GM21619 (cell line): ENCODE measurements around the gene CNOT8.
A peak's percentile ranks its signal among the peaks of the same experiment; 100 is the strongest.
"Not testable (repeated sequence)": the region's sequence is repeated elsewhere in the genome, so short reads cannot be mapped to it uniquely, and the experiment has no call there.

Experiments used
- ATAC-seq: cut with Tn5 transposase; IDR thresholded peaks from one replicate; pipeline ENCODE4 v1.9.1; 2021; ENCODE audit not compliant: unreplicated experiment

CNOT8 gene

GRCh38 chr5:154834053-154834452 lies 24.4 kb upstream of the CNOT8 start:
- ATAC-seq: no peak

DNA sequence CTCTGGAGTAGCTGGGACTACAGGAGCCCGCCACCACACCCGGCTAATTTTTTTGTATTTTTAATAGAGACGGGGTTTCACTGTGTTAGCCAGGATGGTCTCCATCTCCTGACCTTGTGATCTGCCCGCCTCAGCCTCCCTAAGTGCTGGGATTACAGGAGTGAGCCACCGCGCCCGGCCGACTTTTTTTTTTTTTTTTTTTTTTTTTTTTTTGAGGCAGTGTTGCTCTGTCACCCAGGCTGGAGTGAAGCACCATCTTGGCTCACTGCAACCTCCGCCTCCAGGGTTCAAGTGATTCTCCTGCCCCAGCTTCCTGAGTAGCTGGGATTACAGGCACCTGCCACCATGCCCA lies 22.8 kb upstream of the CNOT8 start:
- not testable (repeated sequence) for ATAC-seq

DNA sequence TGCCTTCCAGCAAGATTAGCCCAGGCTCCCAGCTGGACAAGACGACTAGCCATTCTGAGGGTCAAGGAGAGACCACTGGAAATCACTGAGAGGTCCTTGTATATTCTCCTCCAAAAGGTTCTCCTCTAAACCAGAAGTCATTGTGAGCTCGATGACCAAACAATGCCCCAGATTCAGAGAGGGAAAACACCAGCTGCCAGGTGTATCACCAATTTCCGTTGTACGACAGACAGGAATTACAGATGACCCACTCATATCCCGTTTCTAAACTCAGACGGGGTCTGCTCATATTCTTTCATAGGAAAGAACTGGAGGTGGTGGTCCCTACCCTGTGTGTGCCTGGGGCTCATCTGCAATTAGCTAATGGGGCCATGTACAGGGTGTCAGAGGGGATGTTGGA lies 22.2 kb upstream of the CNOT8 start:
- ATAC-seq: no peak

GRCh38 chr5:154837009-154837901 lies 21.2 kb upstream of the CNOT8 start:
- no peak for ATAC-seq

DNA sequence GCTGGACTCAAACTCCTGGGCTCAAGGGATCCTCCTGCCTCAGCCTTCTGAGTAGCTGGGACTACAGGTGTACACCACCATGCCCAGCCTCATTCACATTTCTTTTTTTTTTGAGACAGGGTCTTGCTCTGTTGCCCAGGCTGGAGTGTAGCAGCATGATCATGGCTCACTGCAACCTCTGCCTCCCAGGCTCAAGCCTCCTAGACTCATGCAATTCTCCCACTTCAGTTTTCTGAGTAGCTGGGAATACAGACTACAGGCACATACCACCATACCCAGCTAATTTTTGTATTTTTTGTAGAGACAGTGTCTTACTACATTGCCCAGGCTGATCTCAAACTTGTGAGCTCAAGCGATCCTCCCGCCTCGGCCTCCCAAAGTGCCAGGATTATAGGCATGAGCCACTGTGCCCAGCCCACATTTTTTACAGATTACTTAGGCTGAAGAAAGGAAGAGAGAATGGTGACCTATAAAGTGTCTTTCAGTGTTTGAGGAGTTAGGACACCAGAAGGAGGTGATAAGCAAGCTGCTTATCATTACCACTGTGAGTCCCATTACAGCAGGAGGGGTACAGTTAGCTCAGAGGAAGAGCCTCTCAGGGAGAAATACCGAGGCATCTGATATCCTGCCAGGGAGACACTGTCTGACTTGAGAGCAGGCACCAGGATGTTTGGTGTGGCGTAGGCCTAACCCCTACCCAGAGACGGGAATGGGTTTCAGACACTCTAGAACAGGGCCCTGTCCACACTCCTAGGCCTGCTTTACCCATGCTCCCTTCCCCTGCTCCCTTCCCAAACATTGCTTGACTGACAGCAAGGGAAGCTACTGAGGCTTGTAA lies 17.8 kb upstream of the CNOT8 start:
- no peak for ATAC-seq

DNA sequence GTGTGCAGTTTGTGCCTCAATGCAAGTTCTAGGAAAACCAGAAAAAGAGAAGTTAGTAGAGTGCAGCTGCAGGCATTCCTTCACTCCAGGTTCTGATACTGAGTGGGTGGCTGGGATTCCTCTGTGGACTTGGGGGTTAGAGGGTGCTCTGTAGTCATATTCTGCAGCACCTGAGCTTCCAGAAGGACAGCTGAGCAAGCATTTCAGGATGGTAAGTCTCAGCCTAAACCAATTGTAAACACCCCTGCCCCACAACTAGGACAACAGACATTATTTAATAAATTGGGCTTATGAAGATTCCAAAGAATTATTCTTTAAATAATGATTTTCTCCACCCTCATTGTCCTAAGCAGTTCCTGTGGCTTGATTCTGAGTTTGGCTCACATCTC lies 17.2 kb upstream of the CNOT8 start:
- ATAC-seq: no peak

GRCh38 chr5:154842689-154843530 lies 15.5 kb upstream of the CNOT8 start:
- no peak for ATAC-seq

DNA sequence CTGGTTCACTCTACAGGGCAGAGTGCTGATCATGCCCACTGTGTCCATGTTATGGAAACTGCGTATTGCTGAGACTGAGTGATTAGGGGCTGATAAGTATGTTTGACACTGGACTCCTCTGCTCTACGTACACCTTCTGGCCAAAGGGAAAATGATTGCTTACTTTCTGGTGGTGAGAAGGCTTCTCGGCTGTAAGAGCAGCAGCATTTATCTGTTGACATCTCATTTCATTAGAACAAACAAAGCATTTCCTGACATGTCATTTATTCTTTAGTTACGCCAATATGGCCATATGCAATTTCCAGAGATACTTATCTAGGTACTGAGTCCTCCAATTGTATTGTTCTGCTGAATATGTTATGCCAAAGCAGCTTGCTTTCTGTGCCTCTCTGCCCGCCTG lies 13.6 kb upstream of the CNOT8 start:
- no peak for ATAC-seq

DNA sequence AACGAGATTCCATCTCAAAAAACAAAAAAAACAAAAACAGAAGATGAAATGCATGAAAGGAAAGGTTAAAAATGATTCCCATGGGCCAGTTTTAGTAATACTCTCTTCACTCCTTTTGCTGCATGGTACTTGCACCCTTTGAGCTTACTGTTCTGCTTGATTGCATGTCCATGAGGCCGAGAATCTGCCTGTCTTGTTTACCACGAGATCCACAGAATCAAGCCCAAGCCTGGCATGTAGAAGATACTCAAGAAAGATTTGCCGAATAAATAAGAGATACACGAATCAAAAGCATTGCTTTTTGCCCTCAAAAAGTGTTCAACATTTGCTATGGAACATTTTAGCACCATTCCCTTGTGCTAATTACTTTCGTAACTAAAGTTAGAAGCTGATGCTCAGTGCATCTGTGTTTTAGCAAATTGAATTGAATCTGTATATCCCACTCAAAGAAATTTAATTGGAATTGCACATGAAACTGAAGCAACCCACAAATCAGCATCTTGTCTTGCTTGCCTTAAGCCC lies 9.1 kb upstream of the CNOT8 start:
- ATAC-seq: no peak

DNA sequence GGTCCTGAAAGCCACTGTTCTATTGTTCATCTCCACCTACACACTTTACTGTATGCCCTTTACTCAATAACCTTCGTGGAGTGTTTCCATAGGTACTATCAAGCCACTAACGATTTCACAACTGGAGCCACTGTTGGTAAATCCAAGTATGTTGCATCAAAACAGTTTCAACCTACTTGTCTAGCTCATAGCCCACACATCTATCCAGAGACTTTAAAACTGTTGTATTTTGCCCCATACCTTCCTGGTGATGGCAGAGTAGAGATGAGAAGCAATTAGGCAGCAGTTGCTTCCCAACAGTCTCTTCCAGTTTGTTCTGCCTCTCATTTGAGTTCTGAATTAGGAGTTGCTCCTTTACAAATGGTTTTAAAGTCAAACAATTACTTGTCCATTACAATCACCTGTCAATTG lies 8.6 kb upstream of the CNOT8 start:
- no peak for ATAC-seq

- no peak for ATAC-seq
Observed at GRCh38 chr5:154850255-154851062, 8.0 kb upstream of the CNOT8 start, which contains the start of gene FAXDC2. FAXDC2 (minus strand) TSS chr5:154850603; CDS start chr5:154838178, 12,425 bp downstream.

DNA sequence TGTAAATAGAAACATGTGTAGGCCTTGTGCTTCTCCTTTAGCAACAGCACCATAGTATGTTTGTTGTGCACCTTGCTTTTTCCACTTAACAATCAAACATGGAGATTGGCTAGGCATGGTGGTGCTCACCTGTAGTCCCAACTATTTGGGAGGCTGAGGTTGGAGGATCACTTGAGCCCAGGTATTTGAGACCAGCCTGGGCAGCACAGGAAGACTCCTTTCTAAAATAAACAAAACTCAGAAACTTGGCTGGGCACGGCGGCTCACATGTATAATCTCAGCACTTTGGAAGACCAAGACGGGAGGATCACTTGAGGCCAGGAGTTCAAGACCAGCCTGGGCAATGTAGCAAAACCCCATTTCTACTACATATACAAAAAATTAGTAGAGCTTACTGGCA lies 7.1 kb upstream of the CNOT8 start:
- ATAC-seq: no peak

DNA sequence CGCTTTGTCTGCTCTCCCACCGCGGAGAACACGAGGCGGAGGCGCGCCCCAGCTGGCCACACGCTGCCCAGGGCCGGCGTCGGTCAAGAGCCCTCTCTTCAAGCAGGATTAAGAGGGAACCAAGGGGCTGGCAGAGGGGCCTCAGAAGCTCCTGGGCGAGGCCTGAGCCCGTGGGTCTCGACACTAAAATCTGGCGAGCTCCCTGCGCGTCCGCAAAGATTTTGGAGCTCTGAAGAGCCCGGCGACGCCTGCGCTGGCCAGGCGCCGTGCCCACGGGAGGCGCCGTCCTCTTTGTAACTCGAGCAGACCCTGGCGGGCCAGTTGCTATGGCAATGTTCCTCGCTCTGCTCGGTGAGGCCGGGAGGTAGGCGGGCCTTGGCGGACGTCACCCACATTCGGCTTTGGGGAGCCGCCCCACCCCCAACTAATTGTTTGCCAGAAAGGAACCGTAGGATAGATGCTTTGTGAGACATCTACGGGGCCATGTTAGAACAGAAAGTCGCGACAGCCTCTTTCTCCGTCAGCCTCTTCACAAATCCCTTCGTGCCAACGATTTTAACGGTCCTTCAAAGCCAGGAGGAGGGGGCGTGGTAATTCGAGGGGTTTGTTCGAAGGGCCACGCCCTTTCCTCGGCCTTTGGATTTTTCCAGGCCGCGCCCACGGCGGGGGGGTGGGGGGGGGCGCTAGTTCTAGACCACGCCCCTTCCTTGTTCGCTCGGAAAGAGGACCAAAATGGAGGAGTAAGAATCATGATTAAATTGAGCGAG lies 714 bp upstream of the CNOT8 start:
- peak; percentile 67 for ATAC-seq

DNA sequence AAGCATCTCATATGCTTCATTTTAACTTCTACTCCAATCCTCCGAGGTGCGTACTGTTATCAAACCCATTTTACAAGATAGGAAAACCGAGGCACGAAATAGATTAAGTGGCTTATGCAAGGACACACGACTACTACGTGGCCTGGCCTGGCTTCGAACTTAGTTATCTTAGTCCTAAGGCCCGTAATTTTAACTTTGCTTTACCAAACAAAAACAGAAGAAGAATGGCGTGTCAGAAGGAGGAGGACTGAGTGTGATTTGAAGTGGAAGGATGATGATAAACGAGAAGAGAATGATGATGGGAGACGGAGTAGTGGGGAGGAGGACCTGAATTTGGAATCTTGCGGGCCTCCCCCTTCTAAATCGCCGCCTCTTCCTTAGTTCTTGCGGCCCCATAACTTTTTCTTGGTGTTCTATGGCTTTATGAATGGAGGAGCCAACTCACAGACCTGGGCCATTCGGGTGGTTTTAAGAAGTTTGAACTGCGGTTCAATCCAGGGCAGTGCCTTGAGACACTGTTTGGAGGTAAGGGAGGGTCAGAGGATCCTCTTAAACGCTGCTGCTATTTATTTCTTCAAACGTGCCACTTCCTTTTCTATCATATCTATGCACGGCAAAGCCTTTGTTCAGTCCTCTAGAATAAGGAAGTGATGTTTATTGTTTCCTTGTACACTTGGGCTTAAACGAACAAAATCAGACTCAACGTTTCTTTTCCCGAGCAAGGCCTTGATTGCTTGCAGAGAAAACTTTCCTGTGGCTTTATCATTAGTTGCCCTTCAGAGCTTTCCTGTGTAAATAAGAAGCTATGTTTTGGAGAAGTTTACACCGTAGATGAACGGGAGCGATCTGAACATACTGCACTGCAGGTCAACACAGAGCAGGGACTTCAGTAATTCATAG lies 795 bp downstream of the CNOT8 start:
- no peak for ATAC-seq

DNA sequence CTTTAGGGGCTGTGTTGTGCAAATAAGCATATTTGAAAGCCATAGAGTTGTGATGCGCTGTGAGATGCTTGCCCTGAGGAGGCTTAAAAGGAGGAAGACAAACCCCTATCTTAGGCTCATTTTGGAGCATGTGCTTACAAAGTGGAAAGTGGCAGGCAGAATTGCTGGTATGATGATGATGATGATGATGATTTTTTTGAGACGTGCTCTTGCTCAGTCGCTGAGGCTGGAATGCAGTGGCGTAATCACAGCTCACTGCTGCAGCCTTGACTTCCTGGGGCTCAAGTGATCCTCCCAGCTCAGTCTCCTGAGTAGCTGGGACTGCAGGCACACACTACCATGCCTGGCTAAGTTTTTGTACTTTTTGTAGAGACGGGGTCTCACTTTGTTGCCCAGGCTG lies 1.7 kb downstream of the CNOT8 start:
- ATAC-seq: no peak

DNA sequence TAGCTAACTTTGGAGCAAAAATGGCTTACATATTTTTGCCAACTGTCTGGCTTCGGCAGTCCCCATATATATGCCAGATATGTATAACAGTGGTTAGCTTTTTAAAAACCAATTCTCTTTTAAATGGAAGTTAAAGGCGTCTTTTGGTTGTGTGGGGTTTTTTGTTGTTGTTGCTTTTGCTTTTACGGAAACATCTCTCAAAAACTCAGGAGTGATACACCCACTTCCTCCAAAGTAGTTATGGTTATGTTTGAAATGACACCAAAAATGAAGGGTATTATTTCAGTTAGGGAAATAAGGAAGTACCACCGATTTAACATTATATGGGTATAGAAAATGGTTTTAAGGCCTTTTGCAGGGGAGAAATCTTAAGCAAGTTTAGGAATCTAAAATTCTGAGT lies 2.3 kb downstream of the CNOT8 start:
- ATAC-seq: no peak

DNA sequence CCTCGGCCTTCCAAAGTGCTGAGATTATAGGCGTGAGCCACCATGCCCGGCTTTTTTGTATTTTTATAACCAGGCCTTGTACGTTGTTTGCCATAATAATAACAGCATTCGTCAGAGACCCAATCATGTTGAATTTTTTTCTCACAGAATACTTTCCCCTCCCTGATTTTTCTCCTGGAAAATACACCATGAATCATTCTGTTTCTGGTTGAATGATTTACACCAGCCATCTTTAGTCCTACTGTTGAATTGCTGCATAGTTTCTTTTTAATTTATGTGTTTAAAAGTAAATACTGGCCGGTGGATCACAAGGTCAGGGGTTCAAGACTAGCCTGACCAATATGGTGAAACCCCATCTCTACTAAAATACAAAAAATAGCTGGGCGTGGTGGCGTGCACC lies 3.5 kb downstream of the CNOT8 start:
- ATAC-seq: no peak

GRCh38 chr5:154862766-154863165 lies 4.3 kb downstream of the CNOT8 start:
- ATAC-seq: no peak
